Activated CD4-positive, alpha-beta memory T cell treated with anti-CD3 and anti-CD28 coated beads for 36 hours (primary cell): ENCODE results near the gene SPATA33. TPM values are rescaled to one million over a fixed set of nuclear protein-coding genes. Genes with fewer than 3 reads are reported as not detected.
"Not testable (repeated sequence)": the region's sequence is repeated elsewhere in the genome, so short reads cannot be mapped to it uniquely, and the experiment has no call there.

Source experiments
- CTCF ChIA-PET: fragments of 350-600 bp; sonication (Branson Sonifier 250); formaldehyde crosslinking; loops from one replicate; lab custom pipeline; 2021; ENCODE audit warnings: antibody characterized with exemption, inconsistent platforms; lab: Charles Lee
- POLR2A ChIA-PET: fragments of 350-600 bp; sonication (Branson Sonifier 250); formaldehyde crosslinking; loops from one replicate; lab custom pipeline; 2021; ENCODE audit warnings: antibody characterized with exemption; lab: Charles Lee
- DNase-seq: peaks from one replicate; pipeline ENCODE4 v3.0.0-alpha.2; 2020
- H3K27ac Mint-ChIP-seq: one replicate; pipeline ENCODE4 v1.8.0; 2021; ENCODE audit warnings: mixed read lengths
- H3K27me3 Mint-ChIP-seq: one replicate; pipeline ENCODE4 v1.8.0; 2021; ENCODE audit warnings: mixed read lengths
- H3K36me3 Mint-ChIP-seq: one replicate; pipeline ENCODE4 v1.8.0; 2021; ENCODE audit warnings: mixed read lengths
- H3K4me1 Mint-ChIP-seq: one replicate; pipeline ENCODE4 v1.8.0; 2021; ENCODE audit warnings: low read depth, mixed read lengths
- H3K4me3 Mint-ChIP-seq: one replicate; pipeline ENCODE4 v1.8.0; 2021; ENCODE audit warnings: mild to moderate bottlenecking, mixed read lengths
- H3K9me3 Mint-ChIP-seq: one replicate; pipeline ENCODE4 v1.8.0; 2021; ENCODE audit warnings: mixed read lengths
- intact Hi-C: fragments of 100-400 bp; cut with micrococcal nuclease; formaldehyde crosslinking; loops from one replicate; pipeline ENCODE4 v1.15.1; 2023
- total RNA-seq, 2 experiments: library from RNA; stranded (reverse); gene quantifications; one replicate each; pipeline ENCODE4 v1.2.3, GENCODE V29; 2021

SPATA33 gene
- total RNA-seq, 2 experiments from 2014 or later: 7.1 to 10.1 TPM

- Mint-ChIP-seq H3K27me3 (no peaks in the 10 kb centered on the region), H3K36me3 (peaks cover 23% of the 10 kb centered on the region), H3K27ac (no peak overlapping the region), H3K9me3 (no peaks in the 10 kb centered on the region), H3K4me1 (peaks cover 15% of the 10 kb centered on the region), H3K4me3 (no peak overlapping the region)
- DNase-seq: no peak
- CTCF ChIA-PET: no interaction called here
- POLR2A ChIA-PET: no interaction called here
- intact Hi-C loops: no loop called here
Measured at GRCh38 chr16:89690392-89690901, 32.8 kb downstream of the SPATA33 start.

DNA sequence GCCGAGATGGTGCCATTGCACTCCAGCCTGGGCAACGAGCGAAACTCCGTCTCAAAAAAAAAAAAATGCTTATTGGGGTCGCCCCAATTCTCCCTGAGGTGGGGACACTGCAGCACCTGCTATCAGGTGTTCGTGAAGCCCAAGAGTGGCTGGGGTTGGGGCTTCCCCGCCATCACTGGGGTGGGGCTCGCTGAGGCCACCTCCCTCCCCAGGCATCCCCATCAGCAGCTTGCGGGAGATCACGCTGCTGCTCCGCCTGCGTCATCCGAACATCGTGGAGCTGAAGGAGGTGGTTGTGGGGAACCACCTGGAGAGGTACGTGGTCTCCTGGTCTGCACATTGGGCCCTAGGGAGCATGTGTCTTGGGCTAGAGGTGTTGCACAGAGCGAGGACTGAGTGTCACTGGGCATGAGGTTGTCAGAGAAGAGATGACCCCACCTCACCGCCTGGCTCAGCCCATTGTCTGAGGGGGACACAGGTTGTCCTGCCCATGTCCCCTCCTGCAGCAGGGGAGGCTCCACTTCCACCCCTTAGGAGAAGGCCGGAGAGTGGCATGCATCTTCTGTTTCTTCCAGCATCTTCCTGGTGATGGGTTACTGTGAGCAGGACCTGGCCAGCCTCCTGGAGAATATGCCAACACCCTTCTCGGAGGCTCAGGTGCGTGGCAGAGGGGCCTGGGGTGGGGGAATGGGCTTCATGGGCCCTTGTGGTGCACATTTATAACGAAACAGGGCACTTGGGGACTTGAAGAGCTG is 33.8 kb downstream of the SPATA33 start:
- DNase-seq: no peak
- H3K27me3 Mint-ChIP-seq: no peaks in the 10 kb centered on the region
- H3K27ac Mint-ChIP-seq: no peak overlapping the region
- ChIA-PET POLR2A (interaction anchor here (0.6 kb wide), 1 partner anchor 33 kb away, joined by 5 read pairs; no protein-coding TSS in a partner anchor), CTCF (no interaction called here)
- peaks cover 17% of the 10 kb centered on the region for H3K4me1 Mint-ChIP-seq
- H3K4me3 Mint-ChIP-seq: no peak overlapping the region
- intact Hi-C loops: no loop called here
- H3K36me3 Mint-ChIP-seq: peaks cover 23% of the 10 kb centered on the region
- no peaks in the 10 kb centered on the region for H3K9me3 Mint-ChIP-seq

DNA sequence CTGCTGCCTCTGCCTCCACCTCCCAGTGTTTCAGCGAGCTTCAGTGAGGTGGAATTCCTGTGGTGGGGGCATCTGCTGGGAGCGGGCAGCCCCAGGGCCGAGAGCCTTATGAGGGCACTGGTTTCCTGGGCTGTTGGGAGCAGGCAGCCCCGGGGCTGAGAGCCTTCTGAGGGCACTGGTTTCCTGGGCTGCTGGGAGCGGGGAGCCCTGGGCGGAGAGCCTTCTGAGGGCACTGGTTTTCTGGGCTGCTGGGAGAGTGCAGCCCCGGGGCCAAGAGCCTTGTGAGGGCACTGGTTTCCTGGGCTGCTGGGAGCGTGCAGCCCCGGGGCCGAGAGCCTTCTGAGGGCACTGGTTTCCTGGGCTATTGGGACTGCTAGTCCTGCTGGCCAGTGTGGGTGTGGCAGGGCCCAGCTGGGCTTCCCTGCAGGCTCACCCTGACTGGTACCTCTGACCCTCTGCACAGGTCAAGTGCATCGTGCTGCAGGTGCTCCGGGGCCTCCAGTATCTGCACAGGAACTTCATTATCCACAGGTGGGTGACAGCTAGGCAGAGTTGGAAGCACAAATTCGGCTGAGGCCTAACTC is 34.4 kb downstream of the SPATA33 start:
- Mint-ChIP-seq H3K4me1 (peaks cover 18% of the 10 kb centered on the region), H3K36me3 (peaks cover 23% of the 10 kb centered on the region), H3K27me3 (no peaks in the 10 kb centered on the region), H3K27ac (no peak overlapping the region), H3K9me3 (no peaks in the 10 kb centered on the region), H3K4me3 (no peak overlapping the region)
- no peak for DNase-seq
- CTCF ChIA-PET: no interaction called here
- intact Hi-C loops: no loop called here
- POLR2A ChIA-PET: interaction anchor here (0.6 kb wide), 1 partner anchor 34 kb away, joined by 5 read pairs; no protein-coding TSS in a partner anchor

DNA sequence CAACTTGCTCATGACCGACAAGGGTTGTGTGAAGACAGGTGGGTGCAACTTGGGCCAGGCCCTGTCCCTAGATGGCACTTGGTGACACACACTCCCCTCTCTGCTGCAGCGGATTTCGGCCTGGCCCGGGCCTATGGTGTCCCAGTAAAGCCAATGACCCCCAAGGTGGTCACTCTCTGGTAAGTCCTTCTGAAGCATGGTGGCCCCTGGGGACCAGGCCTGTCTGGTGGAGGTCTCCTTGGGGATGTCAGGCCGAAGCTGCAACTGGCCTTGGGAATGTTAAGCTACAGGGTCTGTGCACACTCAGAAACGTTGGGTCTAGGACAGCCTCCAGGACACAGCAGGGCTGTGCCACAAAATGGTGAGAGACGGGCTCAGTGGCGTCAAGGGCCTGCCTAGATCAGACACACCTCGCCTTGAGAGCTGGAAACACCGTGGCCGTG is 35.7 kb downstream of the SPATA33 start:
- peaks cover 17% of the 10 kb centered on the region for H3K36me3 Mint-ChIP-seq
- CTCF ChIA-PET: no interaction called here
- no peak overlapping the region for H3K27ac Mint-ChIP-seq
- no peaks in the 10 kb centered on the region for H3K9me3 Mint-ChIP-seq
- no peak for DNase-seq
- POLR2A ChIA-PET: no interaction called here
- H3K27me3 Mint-ChIP-seq: no peaks in the 10 kb centered on the region
- intact Hi-C loops: no loop called here
- H3K4me1 Mint-ChIP-seq: peaks cover 8% of the 10 kb centered on the region
- no peak overlapping the region for H3K4me3 Mint-ChIP-seq

- DNase-seq: no peak
- H3K4me3 Mint-ChIP-seq: no peak overlapping the region
- intact Hi-C loops: no loop called here
- no peak overlapping the region for H3K27ac Mint-ChIP-seq
- H3K27me3 Mint-ChIP-seq: no peaks in the 10 kb centered on the region
- CTCF ChIA-PET: interaction anchor here (1.3 kb wide), 1 partner anchor 12 kb away, joined by 5 read pairs; no protein-coding TSS in a partner anchor
- H3K4me1 Mint-ChIP-seq: peaks cover 9% of the 10 kb centered on the region
- H3K36me3 Mint-ChIP-seq: peaks cover 17% of the 10 kb centered on the region
- POLR2A ChIA-PET: no interaction called here
- H3K9me3 Mint-ChIP-seq: no peaks in the 10 kb centered on the region
Measured at GRCh38 chr16:89693931-89694783, 36.5 kb downstream of the SPATA33 start.

GRCh38 chr16:89694784-89695085 is 37.1 kb downstream of the SPATA33 start:
- intact Hi-C loops, H3K9me3 Mint-ChIP-seq, DNase-seq, H3K4me3 Mint-ChIP-seq, H3K27ac Mint-ChIP-seq, POLR2A ChIA-PET, H3K27me3 Mint-ChIP-seq: not testable (repeated sequence)
- CTCF ChIA-PET: interaction anchor here (1.3 kb wide), 1 partner anchor 11 kb away, joined by 5 read pairs; no protein-coding TSS in a partner anchor
- Mint-ChIP-seq H3K36me3 (peaks cover 17% of the 10 kb centered on the region), H3K4me1 (peaks cover 11% of the 10 kb centered on the region)

DNA sequence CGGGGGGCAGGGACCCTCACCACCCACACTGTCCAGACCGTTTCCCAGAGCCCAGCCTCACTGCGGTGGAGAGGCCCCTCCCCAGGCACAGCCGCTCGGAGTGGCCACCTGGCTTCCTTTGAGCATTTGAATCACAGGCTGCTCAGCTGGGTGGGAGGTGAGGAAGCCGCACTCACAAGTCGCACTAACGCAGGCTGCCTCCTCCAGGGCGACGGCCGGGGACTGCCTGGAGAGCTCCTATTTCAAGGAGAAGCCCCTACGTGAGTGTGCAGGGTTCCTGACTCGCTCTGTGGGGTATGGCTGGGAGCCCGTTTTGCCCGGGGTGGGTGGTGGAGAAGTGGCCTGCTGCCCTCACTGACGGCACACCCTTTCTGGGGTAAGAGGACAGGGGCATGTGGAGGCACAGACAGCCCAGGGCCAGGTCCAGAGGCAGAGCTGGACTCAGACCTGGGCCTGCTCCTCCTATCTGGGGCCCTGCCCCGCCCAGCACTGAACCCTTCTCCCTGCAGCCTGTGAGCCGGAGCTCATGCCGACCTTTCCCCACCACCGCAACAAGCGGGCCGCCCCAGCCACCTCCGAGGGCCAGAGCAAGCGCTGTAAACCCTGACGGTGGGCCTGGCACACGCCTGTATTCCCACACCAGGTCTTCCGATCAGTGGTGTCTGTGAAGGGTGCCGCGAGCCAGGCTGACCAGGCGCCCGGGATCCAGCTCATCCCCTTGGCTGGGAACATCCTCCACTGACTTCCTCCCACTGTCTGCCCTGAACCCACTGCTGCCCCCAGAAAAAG is 37.6 kb downstream of the SPATA33 start:
- no peak overlapping the region for H3K27ac Mint-ChIP-seq
- POLR2A ChIA-PET: no interaction called here

GRCh38 chr16:89695875-89696669 is 38.4 kb downstream of the SPATA33 start:
- Mint-ChIP-seq H3K27ac (no peak overlapping the region), H3K27me3 (no peaks in the 10 kb centered on the region), H3K4me1 (peaks cover 15% of the 10 kb centered on the region), H3K4me3 (no peak overlapping the region), H3K9me3 (no peaks in the 10 kb centered on the region), H3K36me3 (peaks cover 12% of the 10 kb centered on the region)
- DNase-seq: no peak
- ChIA-PET CTCF (interaction anchor here (1.6 kb wide), 1 partner anchor 165 kb away, joined by 5 read pairs; no protein-coding TSS in a partner anchor), POLR2A (interaction anchor here (0.6 kb wide), 1 partner anchor 244 kb away, joined by 3 read pairs; no protein-coding TSS in a partner anchor)
- intact Hi-C loops: no loop called here

More for the DNA sequence above, 37.6 kb downstream of the SPATA33 start:
- no peak for DNase-seq
- Mint-ChIP-seq H3K4me1 (peaks cover 15% of the 10 kb centered on the region), H3K27me3 (no peaks in the 10 kb centered on the region), H3K4me3 (no peak overlapping the region), H3K36me3 (peaks cover 14% of the 10 kb centered on the region), H3K9me3 (no peaks in the 10 kb centered on the region)
- intact Hi-C loops: no loop called here
- CTCF ChIA-PET: interaction anchor here (1.3 kb wide), 1 partner anchor 11 kb away, joined by 5 read pairs; no protein-coding TSS in a partner anchor

GRCh38 chr16:89696670-89697128 is 39.1 kb downstream of the SPATA33 start:
- H3K9me3 Mint-ChIP-seq: no peaks in the 10 kb centered on the region
- H3K27ac Mint-ChIP-seq: no peak overlapping the region
- no peak overlapping the region for H3K4me3 Mint-ChIP-seq
- ChIA-PET POLR2A (no interaction called here), CTCF (interaction anchor here (1.6 kb wide), 1 partner anchor 164 kb away, joined by 5 read pairs; no protein-coding TSS in a partner anchor)
- intact Hi-C loops: no loop called here
- peak; percentile 49 for DNase-seq
- H3K27me3 Mint-ChIP-seq: no peaks in the 10 kb centered on the region
- peaks cover 15% of the 10 kb centered on the region for H3K4me1 Mint-ChIP-seq
- peaks cover 8% of the 10 kb centered on the region for H3K36me3 Mint-ChIP-seq

DNA sequence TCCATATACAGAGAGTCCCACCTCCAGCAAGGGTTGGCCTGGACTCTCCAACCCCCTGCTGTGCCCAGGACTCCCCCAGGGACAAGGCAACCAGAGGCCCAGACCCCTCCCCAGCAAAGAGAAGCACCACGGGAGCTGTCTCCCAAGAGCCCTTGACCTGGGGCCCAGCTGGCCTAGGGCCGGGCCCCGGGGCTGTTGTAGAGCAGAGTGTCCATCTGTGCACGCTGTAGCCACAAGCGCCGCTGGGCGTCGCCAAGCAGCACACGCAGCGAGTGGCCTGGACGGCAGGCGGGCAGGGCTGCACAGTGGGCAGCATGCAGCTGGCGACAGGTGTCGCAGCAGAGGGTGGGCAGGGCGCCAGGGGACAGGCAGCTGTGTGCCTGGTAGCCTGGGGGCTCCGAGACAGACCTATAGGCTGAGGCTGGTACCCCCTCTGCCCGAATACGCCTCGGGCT is 39.6 kb downstream of the SPATA33 start:
- CTCF ChIA-PET: interaction anchor here (1.6 to 6.3 kb wide), 2 partner anchors 96 to 163 kb away, joined by 5 to 38 read pairs; no protein-coding TSS in a partner anchor

More for the DNA sequence above, 39.6 kb downstream of the SPATA33 start:
- intact Hi-C loops: no loop called here
- peaks cover 8% of the 10 kb centered on the region for H3K36me3 Mint-ChIP-seq
- POLR2A ChIA-PET: no interaction called here
- no peak overlapping the region for H3K27ac Mint-ChIP-seq
- H3K4me3 Mint-ChIP-seq: no peak overlapping the region
- DNase-seq: no peak
- peaks cover 17% of the 10 kb centered on the region for H3K4me1 Mint-ChIP-seq
- H3K9me3 Mint-ChIP-seq: no peaks in the 10 kb centered on the region
- H3K27me3 Mint-ChIP-seq: no peaks in the 10 kb centered on the region
